ENCODE data around the gene PLK1.
"Not testable (repeated sequence)": the region's sequence is repeated elsewhere in the genome, so short reads cannot be mapped to it uniquely, and the experiment has no call there.

- TF ChIP-seq ZNF274 (IDR thresholded peaks at IDR 0.05; ENCODE audit: low read depth, low read length); YY1 (IDR thresholded peaks at IDR 0.05; ENCODE audit: insufficient read depth, insufficient read length): not testable (repeated sequence)
Measured at GRCh38 chr16:23631874-23632273, 46.8 kb upstream of the PLK1 start.

Data from NT2/D1 (cell line).